Caco-2 (cell line): Measurements from ENCODE around the gene PIP4K2A. TPM values are rescaled to one million over a fixed set of nuclear protein-coding genes. Genes with fewer than 3 reads are reported as not detected.

Experiments used
- BruUV-seq: library from RNA; stranded (reverse); fragments of 400-500 nt; replicated peaks from 2 replicates; lab custom pipeline; 2021; lab: Mats Ljungman, UMichigan
- CTCF ChIA-PET: fragments of 300-600 bp; sonication (Branson Sonifier 250); formaldehyde crosslinking; loops from one replicate; lab custom pipeline; 2022; ENCODE audit warnings: antibody characterized with exemption; lab: Charles Lee
- POLR2A ChIA-PET: fragments of 300-600 bp; sonication (Branson Sonifier 250); formaldehyde crosslinking; loops from one replicate; lab custom pipeline; 2022; ENCODE audit warnings: antibody characterized with exemption; lab: Charles Lee
- DNase-seq, 2 experiments: peaks; one replicate each; pipeline versions ENCODE4 v3.0.0 to v3.0.0-alpha.2; 2020 to 2022
- H3K27me3 ChIP-seq: replicated peaks from 2 replicates; pipeline ENCODE4 v1.6.0; 2011; ENCODE audit warnings: low read length; ENCODE audit not compliant: control insufficient read depth, insufficient read depth
- H3K36me3 ChIP-seq: 2 replicates; pipeline ENCODE4 v1.5.1; 2011; ENCODE audit warnings: low read length; ENCODE audit not compliant: control insufficient read depth, insufficient read depth
- H3K4me1 ChIP-seq: fragments of 250-450 bp; sonication (Bioruptor Pico); 2 replicates; pipeline ENCODE4 v1.5.1; 2020; ENCODE audit warnings: mild to moderate bottlenecking
- H3K4me3 ChIP-seq: 2 replicates; pipeline ENCODE4 v1.5.1; 2011; ENCODE audit warnings: low read depth, mild to moderate bottlenecking, control low read depth, low read length
- H3K9me3 ChIP-seq: fragments of 250-450 bp; sonication (Bioruptor Pico); 2 replicates; pipeline ENCODE4 v1.5.1; 2020; ENCODE audit warnings: mild to moderate bottlenecking, moderate library complexity
- H3K27ac Mint-ChIP-seq: one replicate; pipeline ENCODE4 v1.8.0; 2022; ENCODE audit warnings: mixed read lengths; ENCODE audit not compliant: unreplicated experiment
- H3K27me3 Mint-ChIP-seq: one replicate; pipeline ENCODE4 v1.8.0; 2022; ENCODE audit warnings: mixed read lengths; ENCODE audit not compliant: insufficient read depth, unreplicated experiment
- H3K36me3 Mint-ChIP-seq: one replicate; pipeline ENCODE4 v1.8.0; 2022; ENCODE audit warnings: mild to moderate bottlenecking, mixed read lengths; ENCODE audit not compliant: insufficient read depth, unreplicated experiment
- H3K4me1 Mint-ChIP-seq: one replicate; pipeline ENCODE4 v1.8.0; 2022; ENCODE audit warnings: low read depth, mixed read lengths; ENCODE audit not compliant: unreplicated experiment
- H3K4me3 Mint-ChIP-seq: one replicate; pipeline ENCODE4 v1.8.0; 2022; ENCODE audit warnings: mild to moderate bottlenecking, moderate library complexity, mixed read lengths; ENCODE audit not compliant: unreplicated experiment
- H3K9me3 Mint-ChIP-seq: one replicate; pipeline ENCODE4 v1.8.0; 2022; ENCODE audit warnings: mixed read lengths; ENCODE audit not compliant: unreplicated experiment
- CTCF ChIP-seq, 2 experiments: fragments of 200-600 bp in 1 of 2; IDR thresholded peaks; 1 replicate in 1 of 2; 2 replicates in 1 of 2; pipeline versions ENCODE4 v1.5.1 to v1.8.0; 2011 to 2022; ENCODE audit warnings: antibody characterized with exemption in 1 of 2, control low read depth in 1 of 2, inconsistent platforms in 1 of 2, low read depth in 1 of 2, low read length in 1 of 2, mild to moderate bottlenecking in 1 of 2, moderate library complexity in 1 of 2; ENCODE audit not compliant: insufficient read depth in 1 of 2, severe bottlenecking in 1 of 2, unreplicated experiment in 1 of 2
- intact Hi-C: fragments of 100-400 bp; cut with micrococcal nuclease; formaldehyde crosslinking; loops from one replicate; pipeline ENCODE4 v1.10.0; 2022; ENCODE audit not compliant: unreplicated experiment
- total RNA-seq: library from RNA; stranded (reverse); gene quantifications from 2 replicates; pipeline ENCODE4 v1.2.3, GENCODE V29; 2022

PIP4K2A gene
- total RNA-seq, 1 experiment from 2014 or later, result 26.9 TPM

- DNase-seq, result no peak
- Histone ChIP-seq H3K9me3 (no peaks in the 10 kb centered on the region), H3K36me3 (no peaks in the 10 kb centered on the region), H3K27me3 (no peaks in the 10 kb centered on the region), H3K4me1 (peaks cover 8% of the 10 kb centered on the region), H3K4me3 (no peak overlapping the region)
- Mint-ChIP-seq H3K27ac (no peak overlapping the region), H3K36me3 (no peaks in the 10 kb centered on the region), H3K4me3 (no peak overlapping the region), H3K4me1 (peaks cover 18% of the 10 kb centered on the region), H3K27me3 (no peaks in the 10 kb centered on the region), H3K9me3 (no peaks in the 10 kb centered on the region)
- TF ChIP-seq CTCF (IDR thresholded peaks at IDR 0.05; ENCODE audit: insufficient read depth in 1 of 2, low read depth in 1 of 2, low read length in 1 of 2, severe bottlenecking in 1 of 2, unreplicated experiment in 1 of 2), result no peak
- no TSS peak for BruUV-seq
- intact Hi-C loops, result no loop called here
- CTCF ChIA-PET, result no interaction called here
- POLR2A ChIA-PET, result no interaction called here
These were observed 9.4 kb downstream of the PIP4K2A start for GRCh38 chr10:22704942-22705341.

- Histone ChIP-seq H3K4me1 (peaks cover 12% of the 10 kb centered on the region), H3K27me3 (no peaks in the 10 kb centered on the region), H3K36me3 (no peaks in the 10 kb centered on the region), H3K9me3 (no peaks in the 10 kb centered on the region), H3K4me3 (no peak overlapping the region)
- ChIA-PET POLR2A (no interaction called here), CTCF (no interaction called here)
- Mint-ChIP-seq H3K27ac (no peak overlapping the region), H3K4me3 (no peak overlapping the region), H3K27me3 (no peaks in the 10 kb centered on the region), H3K36me3 (no peaks in the 10 kb centered on the region), H3K9me3 (no peaks in the 10 kb centered on the region), H3K4me1 (peaks cover 22% of the 10 kb centered on the region)
- intact Hi-C loops, result no loop called here
- no peak for TF ChIP-seq CTCF (IDR thresholded peaks at IDR 0.05; ENCODE audit: insufficient read depth in 1 of 2, low read depth in 1 of 2, low read length in 1 of 2, severe bottlenecking in 1 of 2, unreplicated experiment in 1 of 2)
- BruUV-seq, result no TSS peak
- no peak for DNase-seq
These were observed 9.9 kb downstream of the PIP4K2A start for GRCh38 chr10:22704471-22704911.

GRCh38 chr10:22702348-22702747 lies 12.0 kb downstream of the PIP4K2A start:
- Mint-ChIP-seq H3K27me3 (no peaks in the 10 kb centered on the region), H3K36me3 (no peaks in the 10 kb centered on the region), H3K4me3 (no peak overlapping the region), H3K27ac (no peak overlapping the region), H3K4me1 (peaks cover 22% of the 10 kb centered on the region), H3K9me3 (no peaks in the 10 kb centered on the region)
- Histone ChIP-seq H3K36me3 (no peaks in the 10 kb centered on the region), H3K4me1 (peaks cover 17% of the 10 kb centered on the region), H3K4me3 (no peak overlapping the region), H3K27me3 (no peaks in the 10 kb centered on the region), H3K9me3 (no peaks in the 10 kb centered on the region)
- no peak for DNase-seq
- intact Hi-C loops, result no loop called here
- POLR2A ChIA-PET, result no interaction called here
- CTCF ChIA-PET, result no interaction called here
- BruUV-seq, result no TSS peak
- no peak for TF ChIP-seq CTCF (IDR thresholded peaks at IDR 0.05; ENCODE audit: insufficient read depth in 1 of 2, low read depth in 1 of 2, low read length in 1 of 2, severe bottlenecking in 1 of 2, unreplicated experiment in 1 of 2)
